LHCN-M2 (cell line): ENCODE measurements around the gene CCDC60. TPM values are rescaled to one million over a fixed set of nuclear protein-coding genes. Genes with fewer than 3 reads are reported as not detected.
A peak's percentile ranks its signal among the peaks of the same experiment; 100 is the strongest.

Source experiments
- DNase-seq: peaks from one replicate; pipeline ENCODE4 v3.0.0-alpha.2; 2012; ENCODE audit warnings: low read depth
- total RNA-seq: library from RNA; depleted of rRNA; stranded (reverse); fragments of >200 nt; gene quantifications from 2 replicates; pipeline ENCODE4 v1.2.3, GENCODE V29; 2014; rRNA removed

Gene CCDC60
- total RNA-seq, 1 experiment from 2014 or later = not detected

DNA sequence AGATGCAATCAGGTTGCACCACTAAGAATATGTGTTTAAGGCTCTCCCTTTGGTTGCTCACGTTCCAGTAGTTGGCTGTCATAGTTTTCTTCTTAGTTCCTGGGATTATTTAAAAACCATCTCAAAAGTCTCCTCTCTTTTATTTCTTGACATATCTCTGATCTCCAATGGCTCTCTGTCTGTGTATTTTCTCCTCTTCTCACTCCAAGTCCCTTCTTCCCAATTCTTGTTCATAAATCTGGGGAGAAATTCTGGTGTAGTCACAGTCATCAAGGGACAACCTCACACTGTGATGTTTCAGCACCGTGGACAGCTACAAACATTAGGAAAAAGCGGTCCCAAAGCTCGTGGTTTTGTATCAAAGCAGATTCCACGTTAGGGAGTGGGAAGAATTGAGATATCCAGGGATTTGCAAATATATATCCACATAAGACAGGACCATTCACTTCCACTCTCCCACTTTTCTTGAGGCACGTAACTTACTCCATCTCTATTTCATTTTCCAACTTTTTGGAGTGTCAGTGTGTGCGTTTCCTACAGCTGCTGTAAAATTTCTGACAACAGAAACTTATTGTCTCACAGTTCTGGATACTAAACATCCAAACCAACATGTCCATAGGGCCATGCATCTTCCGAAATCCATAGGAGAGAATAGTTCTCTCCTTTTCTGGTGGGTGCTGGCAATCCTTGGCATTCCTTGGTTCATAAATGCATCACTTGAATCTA is 178.4 kb downstream of the CCDC60 start:
- DNase-seq = peak; percentile 16

- peak; percentile 14 for DNase-seq
Measured at GRCh38 chr12:119528241-119528640, 193.7 kb downstream of the CCDC60 start.

DNA sequence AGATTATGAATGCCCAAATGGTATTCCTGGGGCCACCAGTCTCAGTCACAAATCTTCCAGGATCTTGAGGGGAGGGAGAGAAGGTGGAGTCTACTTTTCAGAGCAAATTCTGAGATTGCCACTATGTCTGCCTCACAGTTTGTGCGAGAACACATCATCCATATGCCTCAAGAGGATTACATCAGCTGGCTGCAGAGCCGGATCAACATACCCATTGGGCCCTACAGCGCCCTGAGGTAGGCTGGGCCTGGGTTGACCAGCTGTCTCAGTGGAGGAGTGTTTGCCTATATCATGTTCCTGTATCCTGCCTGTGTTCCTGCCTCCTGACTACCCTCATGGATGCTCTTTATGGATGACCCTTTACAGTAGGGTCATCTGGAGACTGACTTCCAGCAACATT is 205.9 kb downstream of the CCDC60 start:
- DNase-seq = no peak

DNA sequence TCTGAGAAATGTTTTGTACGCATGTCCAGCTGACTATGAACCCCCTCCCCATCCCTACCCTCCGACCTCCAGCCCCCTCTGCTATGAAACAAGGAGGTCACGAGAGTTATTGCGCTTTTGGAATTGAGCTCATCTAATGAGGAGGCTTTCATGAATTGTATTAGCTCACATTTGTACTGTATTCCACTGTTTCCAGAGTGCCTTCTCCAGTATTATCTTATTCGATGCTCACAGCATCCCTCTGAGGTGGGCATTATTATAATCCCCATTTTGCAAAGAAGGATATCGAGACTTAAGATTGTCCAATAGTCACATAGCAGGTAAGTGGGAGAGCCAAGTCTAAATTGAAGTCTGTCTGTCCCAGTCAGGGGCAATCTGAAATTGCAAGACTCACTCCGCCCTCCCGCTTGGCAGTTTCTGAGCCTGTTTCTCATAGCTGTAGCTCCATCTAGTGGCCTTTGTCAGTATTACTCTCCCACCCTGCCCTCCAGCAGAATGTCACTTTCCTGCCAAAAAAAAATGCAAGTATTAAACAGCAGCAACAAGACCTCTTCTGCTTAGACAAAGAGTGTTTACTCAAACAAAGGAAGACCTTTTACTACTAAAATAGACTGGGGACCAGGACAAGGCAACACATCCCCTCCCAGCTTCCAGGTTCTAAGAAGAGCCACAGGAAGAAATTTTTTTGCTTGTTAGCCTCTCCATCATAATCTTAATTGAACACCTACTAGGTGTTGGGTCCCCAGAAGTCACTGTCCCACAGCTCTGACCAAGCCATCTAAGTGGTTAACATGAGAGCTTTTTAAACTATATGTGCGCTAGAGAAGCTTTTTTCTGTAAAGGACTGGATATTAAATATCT is 210.5 kb downstream of the CCDC60 start:
- peak; percentile 61 for DNase-seq

DNA sequence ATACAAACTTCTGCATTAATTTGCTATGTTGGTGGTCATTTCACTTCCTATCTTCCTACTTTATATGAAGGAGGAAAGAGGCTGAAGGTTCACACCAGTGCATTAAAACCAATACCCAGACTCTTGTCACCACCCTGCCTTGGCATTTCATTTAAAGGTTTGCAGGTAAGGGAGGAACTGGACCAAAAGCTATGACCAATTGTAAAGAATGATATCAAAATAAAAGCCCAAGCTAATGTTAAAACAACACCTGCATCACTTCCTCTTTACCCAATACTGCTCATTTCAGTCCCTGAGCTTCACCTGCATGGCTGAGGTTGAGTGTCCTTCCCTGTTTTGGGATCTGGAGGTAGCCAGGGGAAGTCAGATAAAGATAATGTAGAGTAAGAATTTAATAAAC is 211.8 kb downstream of the CCDC60 start:
- DNase-seq = no peak

DNA sequence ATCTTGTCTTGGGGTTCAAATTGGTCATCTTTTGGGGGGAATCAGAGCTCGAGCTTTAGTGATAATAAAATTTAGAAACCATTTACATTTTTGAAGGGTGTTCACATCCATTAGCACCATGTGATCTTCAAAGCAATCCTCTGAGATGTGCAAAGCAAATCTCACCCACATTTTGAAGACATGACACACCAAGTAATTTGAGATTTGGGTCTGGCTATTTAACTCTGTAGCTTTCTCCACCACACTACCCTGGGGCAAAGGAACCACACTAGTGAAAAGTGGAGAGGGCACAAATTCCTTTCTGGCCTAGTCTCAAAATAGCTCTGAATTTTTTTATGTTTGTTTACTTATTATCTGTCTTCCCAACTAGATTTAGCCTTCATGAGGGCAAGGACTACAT is 212.5 kb downstream of the CCDC60 start:
- peak; percentile 25 for DNase-seq

- DNase-seq = no peak
Measured at GRCh38 chr12:119556854-119557253, 222.3 kb downstream of the CCDC60 start.

- DNase-seq = no peak
Measured at GRCh38 chr12:119565404-119565803, 230.9 kb downstream of the CCDC60 start.

DNA sequence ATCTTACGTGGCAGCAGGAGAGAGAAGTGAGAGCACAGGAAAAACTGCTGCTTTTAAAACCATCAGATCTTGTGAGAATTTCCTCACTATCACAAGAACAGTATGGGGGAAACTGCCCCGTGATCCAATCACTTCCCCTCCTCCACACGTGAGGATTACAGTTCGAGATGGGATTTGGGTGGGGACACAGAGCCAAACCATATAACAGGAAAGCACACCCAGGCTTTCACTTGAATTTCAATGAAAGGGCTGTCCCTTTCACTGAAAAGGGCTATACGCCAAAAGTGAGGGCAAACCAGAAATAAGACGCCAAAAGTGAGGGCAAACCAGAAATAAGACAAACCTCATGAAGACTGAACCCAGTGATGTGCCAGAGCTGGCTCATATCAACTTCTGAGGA is 236.2 kb downstream of the CCDC60 start:
- no peak for DNase-seq

- DNase-seq = no peak
Measured at GRCh38 chr12:119573086-119573485, 238.6 kb downstream of the CCDC60 start.

GRCh38 chr12:119574255-119574654 is 239.7 kb downstream of the CCDC60 start:
- no peak for DNase-seq

- no peak for DNase-seq
Measured at GRCh38 chr12:119576118-119576810, 241.7 kb downstream of the CCDC60 start.

DNA sequence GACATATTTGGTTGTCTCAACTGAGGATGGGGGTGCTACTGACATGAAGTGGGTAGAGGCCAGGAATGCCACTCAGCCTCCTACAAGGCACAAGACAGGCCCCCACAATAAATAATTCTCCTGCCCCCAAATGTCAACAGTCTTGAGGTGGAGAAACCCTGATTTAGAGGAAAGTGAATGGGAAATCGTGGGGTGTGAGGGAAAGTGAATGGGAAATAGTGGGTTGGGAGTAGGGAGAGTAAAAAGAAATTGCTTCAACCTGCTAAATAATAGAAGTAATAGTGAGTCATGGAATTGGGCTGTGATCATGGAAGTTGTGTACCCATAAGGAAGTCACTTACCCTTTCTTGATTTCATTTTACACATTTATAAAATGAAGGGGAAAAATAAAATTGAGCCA is 242.4 kb downstream of the CCDC60 start:
- DNase-seq = no peak

DNA sequence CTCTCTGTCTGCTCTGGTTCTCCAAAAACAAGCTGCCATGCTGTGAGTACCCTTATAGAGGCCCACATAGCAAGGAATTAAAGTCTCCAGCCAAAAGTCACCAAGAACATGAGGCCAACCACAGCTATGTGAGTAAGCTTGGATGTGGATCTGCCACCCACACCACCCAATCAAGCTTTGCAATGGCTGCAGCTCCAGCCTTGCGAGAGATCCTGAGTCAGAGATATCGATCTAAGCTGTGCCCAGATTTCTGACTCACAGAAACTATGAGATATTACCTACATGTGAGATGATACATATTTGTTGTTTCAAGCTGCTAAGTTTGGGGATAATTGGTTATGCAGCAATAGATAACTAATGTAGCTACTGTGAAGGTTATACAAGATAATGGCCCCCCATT is 243.6 kb downstream of the CCDC60 start:
- DNase-seq = peak; percentile 55

GRCh38 chr12:119589097-119589496 is 254.6 kb downstream of the CCDC60 start:
- peak; percentile 69 for DNase-seq

GRCh38 chr12:119589634-119590033 is 255.1 kb downstream of the CCDC60 start:
- DNase-seq = peak; percentile 18

Other genes with a start within 250 kb of the CCDC60 start
- gene HSPB8, start 155.8 kb upstream of the CCDC60 start, total RNA-seq = 10.9 and 11.4 TPM in 2 replicates